Urinary bladder (tissue), 4 donors: Measurements from ENCODE around the gene AXIN1. TPM values are rescaled to one million over a fixed set of nuclear protein-coding genes. Genes with fewer than 3 reads are reported as not detected.

Experiments
- DNase-seq: peaks from one replicate; pipeline ENCODE4 v3.0.0-alpha.2; 2015; ENCODE audit errors: extremely low spot score
- H3K27ac ChIP-seq: one replicate; pipeline ENCODE4 v1.5.1; 2013; ENCODE audit warnings: low read depth, mild to moderate bottlenecking, moderate library complexity
- H3K36me3 ChIP-seq: one replicate; pipeline ENCODE4 v1.6.1; 2013; ENCODE audit warnings: mild to moderate bottlenecking, moderate library complexity; ENCODE audit not compliant: insufficient read depth
- H3K4me1 ChIP-seq: one replicate; pipeline ENCODE4 v1.6.1; 2013; ENCODE audit warnings: mild to moderate bottlenecking, moderate library complexity; ENCODE audit not compliant: insufficient read depth
- H3K4me3 ChIP-seq: one replicate; pipeline ENCODE4 v1.5.1; 2013; ENCODE audit warnings: low read depth, low read length
- WGBS: extraction: QIAGEN DNeasy Blood & Tissue Kit; methylation state at CpG from one replicate; pipeline ENCODE4 v1.1.7; 2013; 5-methylcytosine and 5-hydroxymethylcytosine counted together
- polyA plus RNA-seq: library from polyadenylated mRNA; stranded (reverse); fragments of 200-250 nt; gene quantifications from one replicate; pipeline ENCODE4 v1.2.3, GENCODE V29; 2013
- total RNA-seq: library from RNA; depleted of rRNA; stranded (reverse); fragments of >200 nt; gene quantifications from one replicate; pipeline ENCODE4 v1.2.3, GENCODE V29; 2014
- donor health status: healthy with polysubstance abuse.
- donor health status: healthy.

Gene AXIN1
- total and polyA plus RNA-seq, 2 donors = 9.9 to 25.0 TPM

GRCh38 chr16:240559-240958 is 112.0 kb downstream of the AXIN1 start:
- H3K27ac ChIP-seq = no peak overlapping the region
- no peak for DNase-seq
- 95% methylated on average over 8 of the region's 8 CpGs for WGBS
- no peaks in the 10 kb centered on the region for H3K4me1 ChIP-seq
- no peak overlapping the region for H3K4me3 ChIP-seq
- no peaks in the 10 kb centered on the region for H3K36me3 ChIP-seq

- no peaks in the 10 kb centered on the region for H3K36me3 ChIP-seq
- no peak overlapping the region for H3K27ac ChIP-seq
- DNase-seq = no peak
- H3K4me1 ChIP-seq = no peaks in the 10 kb centered on the region
- 81% methylated on average over 3 of the region's 3 CpGs for WGBS
- no peak overlapping the region for H3K4me3 ChIP-seq
Observed at GRCh38 chr16:239948-240277, 112.6 kb downstream of the AXIN1 start.

Other genes with a start within 250 kb of the AXIN1 start
- 9.7 TPM for gene NPRL3, start 214.1 kb downstream of the AXIN1 start, total RNA-seq
- 25.5 TPM for gene NPRL3, start 214.1 kb downstream of the AXIN1 start, polyA plus RNA-seq
- gene HBZ, start 200.1 kb downstream of the AXIN1 start, total RNA-seq = 0.85 TPM
- 0.47 TPM for gene HBZ, start 200.1 kb downstream of the AXIN1 start, polyA plus RNA-seq
- gene HBM, start 186.7 kb downstream of the AXIN1 start, total RNA-seq = 14.8 TPM
- gene HBM, start 186.7 kb downstream of the AXIN1 start, polyA plus RNA-seq = not detected
- gene HBA2, start 179.8 kb downstream of the AXIN1 start, total RNA-seq = 648 TPM
- 22.6 TPM for gene HBA2, start 179.8 kb downstream of the AXIN1 start, polyA plus RNA-seq
- 472 TPM for gene HBA1, start 176.0 kb downstream of the AXIN1 start, total RNA-seq
- gene HBA1, start 176.0 kb downstream of the AXIN1 start, polyA plus RNA-seq = 9.7 TPM
- not detected for gene HBQ1, start 172.3 kb downstream of the AXIN1 start, total RNA-seq
- not detected for gene HBQ1, start 172.3 kb downstream of the AXIN1 start, polyA plus RNA-seq
- gene LUC7L, start 123.3 kb downstream of the AXIN1 start, total RNA-seq = 112 TPM
- gene LUC7L, start 123.3 kb downstream of the AXIN1 start, polyA plus RNA-seq = 47.0 TPM
- 38.8 TPM for gene FAM234A, start 117.9 kb downstream of the AXIN1 start, total RNA-seq
- 115 TPM for gene FAM234A, start 117.9 kb downstream of the AXIN1 start, polyA plus RNA-seq
- gene RGS11, start 76.8 kb downstream of the AXIN1 start, total RNA-seq = 2.4 TPM
- 6.9 TPM for gene RGS11, start 76.8 kb downstream of the AXIN1 start, polyA plus RNA-seq
- 2.3 TPM for gene ARHGDIG, start 72.1 kb downstream of the AXIN1 start, total RNA-seq
- gene ARHGDIG, start 72.1 kb downstream of the AXIN1 start, polyA plus RNA-seq = 0.95 TPM
- gene PDIA2, start 69.6 kb downstream of the AXIN1 start, total RNA-seq = 1.1 TPM
- 0.19 TPM for gene PDIA2, start 69.6 kb downstream of the AXIN1 start, polyA plus RNA-seq
- 20.3 TPM for gene MRPL28, start 17.8 kb upstream of the AXIN1 start, total RNA-seq
- 81.1 TPM for gene MRPL28, start 17.8 kb upstream of the AXIN1 start, polyA plus RNA-seq
- 15.9 TPM for gene PGAP6, start 29.3 kb upstream of the AXIN1 start, total RNA-seq
- gene PGAP6, start 29.3 kb upstream of the AXIN1 start, polyA plus RNA-seq = 53.8 TPM
- gene NME4, start 44.5 kb upstream of the AXIN1 start, total RNA-seq = 29.0 TPM
- 246 TPM for gene NME4, start 44.5 kb upstream of the AXIN1 start, polyA plus RNA-seq
- gene DECR2, start 49.2 kb upstream of the AXIN1 start, total RNA-seq = 5.3 TPM
- gene DECR2, start 49.2 kb upstream of the AXIN1 start, polyA plus RNA-seq = 20.6 TPM
- gene RAB11FIP3, start 72.9 kb upstream of the AXIN1 start, total RNA-seq = 16.8 TPM
- gene RAB11FIP3, start 72.9 kb upstream of the AXIN1 start, polyA plus RNA-seq = 57.0 TPM
- 12.7 TPM for gene CAPN15, start 175.0 kb upstream of the AXIN1 start, total RNA-seq
- 30.3 TPM for gene CAPN15, start 175.0 kb upstream of the AXIN1 start, polyA plus RNA-seq
- not detected for gene PRR35, start 207.7 kb upstream of the AXIN1 start, total RNA-seq
- not detected for gene PRR35, start 207.7 kb upstream of the AXIN1 start, polyA plus RNA-seq
- 1.0 TPM for gene NHLRC4, start 214.3 kb upstream of the AXIN1 start, total RNA-seq
- 1.8 TPM for gene NHLRC4, start 214.3 kb upstream of the AXIN1 start, polyA plus RNA-seq
- 11.8 TPM for gene PIGQ, start 217.2 kb upstream of the AXIN1 start, total RNA-seq
- gene PIGQ, start 217.2 kb upstream of the AXIN1 start, polyA plus RNA-seq = 39.0 TPM
- gene RAB40C, start 237.3 kb upstream of the AXIN1 start, total RNA-seq = 6.9 TPM
- gene RAB40C, start 237.3 kb upstream of the AXIN1 start, polyA plus RNA-seq = 30.9 TPM